GM19467 (cell line): ENCODE measurements around the gene UBL7.
A peak's percentile ranks its signal among the peaks of the same experiment; 100 is the strongest.

Experiments used
- ATAC-seq: cut with Tn5 transposase; IDR thresholded peaks from one replicate; pipeline ENCODE4 v1.9.1; 2021; ENCODE audit warnings: mild to moderate bottlenecking, moderate library complexity; ENCODE audit not compliant: unreplicated experiment

Gene UBL7

GRCh38 chr15:74409225-74409624, 51.7 kb downstream of the UBL7 start:
- ATAC-seq = no peak

- no peak for ATAC-seq
Observed at GRCh38 chr15:74408815-74409214, 52.1 kb downstream of the UBL7 start.

- ATAC-seq = no peak
Observed at GRCh38 chr15:74408385-74408784, 52.6 kb downstream of the UBL7 start.

GRCh38 chr15:74406992-74407705, 53.8 kb downstream of the UBL7 start:
- no peak for ATAC-seq

- no peak for ATAC-seq
Observed at GRCh38 chr15:74406517-74406916, 54.4 kb downstream of the UBL7 start.

GRCh38 chr15:74405823-74406222, 55.1 kb downstream of the UBL7 start:
- no peak for ATAC-seq

GRCh38 chr15:74403991-74404563, 56.9 kb downstream of the UBL7 start:
- ATAC-seq = peak; percentile 27

GRCh38 chr15:74403588-74403919, 57.4 kb downstream of the UBL7 start:
- peak; percentile 11 for ATAC-seq

GRCh38 chr15:74402873-74403587, 57.9 kb downstream of the UBL7 start:
- no peak for ATAC-seq

- ATAC-seq = no peak
Observed at GRCh38 chr15:74402337-74402841, 58.6 kb downstream of the UBL7 start.

- no peak for ATAC-seq
Observed at GRCh38 chr15:74400915-74401757, 59.8 kb downstream of the UBL7 start.

- no peak for ATAC-seq
Observed at GRCh38 chr15:74400313-74400860, 60.6 kb downstream of the UBL7 start.

GRCh38 chr15:74399511-74400312, 61.2 kb downstream of the UBL7 start:
- ATAC-seq = no peak

- ATAC-seq = no peak
Observed at GRCh38 chr15:74399100-74399499, 61.9 kb downstream of the UBL7 start.

- no peak for ATAC-seq
Observed at GRCh38 chr15:74398183-74398582, 62.8 kb downstream of the UBL7 start.

- ATAC-seq = peak; percentile 33
Observed at GRCh38 chr15:74397239-74398068, 63.5 kb downstream of the UBL7 start.

- no peak for ATAC-seq
Observed at GRCh38 chr15:74396445-74397238, 64.3 kb downstream of the UBL7 start.

GRCh38 chr15:74396146-74396438, 64.9 kb downstream of the UBL7 start:
- ATAC-seq = no peak
